Superior temporal gyrus (tissue), 1 donor: ENCODE results near the gene POC1A.

Source experiments
- DNase-seq: peaks from one replicate; pipeline ENCODE4 v3.0.0-alpha.2; 2016; ENCODE audit errors: extremely low spot score

Gene POC1A

DNA sequence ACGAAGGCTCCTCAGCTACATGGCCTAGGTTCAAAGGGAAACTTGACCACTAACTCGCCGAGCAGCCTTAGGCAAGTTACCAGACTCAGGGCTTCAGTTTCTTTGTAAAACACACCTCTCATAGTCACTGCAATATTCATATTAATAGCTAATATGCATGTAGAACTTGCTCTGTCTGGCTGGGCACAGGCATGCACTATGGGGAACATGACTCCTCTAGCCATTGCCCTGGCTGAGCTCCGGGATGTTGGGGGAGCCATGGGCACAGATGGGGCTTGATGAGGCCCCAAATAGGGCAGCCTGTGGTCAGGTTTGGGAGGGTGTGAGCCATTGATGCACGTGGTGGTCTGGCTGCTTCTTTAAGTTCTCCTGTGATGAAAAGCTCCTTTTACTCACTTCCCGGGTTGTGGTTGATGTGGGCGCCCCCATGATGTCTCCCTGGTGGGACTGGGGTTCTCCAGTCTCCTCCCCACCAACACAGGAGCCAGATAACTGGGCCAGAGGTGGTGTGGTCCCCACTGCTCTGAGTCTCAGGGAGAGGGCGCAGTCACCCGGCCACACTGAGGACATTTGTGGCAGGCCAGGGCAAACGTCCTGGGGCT lies 68.4 kb downstream of the POC1A start:
- no peak for DNase-seq

DNA sequence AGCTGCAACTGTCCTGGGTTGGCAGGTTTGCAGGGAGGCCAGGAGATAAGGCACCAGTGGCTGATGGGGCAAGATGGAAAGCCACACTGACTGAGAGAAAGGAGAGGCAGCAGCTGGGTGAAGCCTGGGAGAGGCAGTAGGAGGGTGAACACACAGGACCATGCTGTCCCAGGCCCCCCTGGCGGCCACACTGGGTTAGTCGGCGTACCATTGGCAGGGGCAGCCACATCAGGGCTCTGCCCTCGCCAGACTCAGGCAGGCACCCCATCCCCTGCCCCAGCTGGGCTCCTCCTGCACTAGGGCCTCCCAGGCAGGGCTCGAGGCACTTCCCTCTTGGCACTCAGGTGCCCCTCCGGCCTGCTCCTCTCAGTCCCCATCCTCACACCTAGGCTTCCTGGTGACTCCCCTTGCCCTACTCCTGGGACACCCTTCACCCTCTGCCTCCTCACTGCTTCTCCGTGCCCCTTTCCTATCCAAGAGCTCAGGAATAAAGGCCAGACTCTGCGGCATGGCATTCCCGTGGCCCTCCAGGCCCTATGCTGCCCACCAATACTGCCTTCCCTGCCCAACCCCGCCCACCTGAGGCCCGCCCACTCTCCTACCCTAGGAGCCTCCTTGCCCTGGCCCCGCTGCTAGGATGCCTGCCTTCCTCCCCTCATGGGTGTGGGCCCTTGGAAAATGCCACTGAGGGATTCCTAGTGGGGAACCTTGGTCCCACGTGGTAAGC lies 69.1 kb downstream of the POC1A start:
- no peak for DNase-seq

DNA sequence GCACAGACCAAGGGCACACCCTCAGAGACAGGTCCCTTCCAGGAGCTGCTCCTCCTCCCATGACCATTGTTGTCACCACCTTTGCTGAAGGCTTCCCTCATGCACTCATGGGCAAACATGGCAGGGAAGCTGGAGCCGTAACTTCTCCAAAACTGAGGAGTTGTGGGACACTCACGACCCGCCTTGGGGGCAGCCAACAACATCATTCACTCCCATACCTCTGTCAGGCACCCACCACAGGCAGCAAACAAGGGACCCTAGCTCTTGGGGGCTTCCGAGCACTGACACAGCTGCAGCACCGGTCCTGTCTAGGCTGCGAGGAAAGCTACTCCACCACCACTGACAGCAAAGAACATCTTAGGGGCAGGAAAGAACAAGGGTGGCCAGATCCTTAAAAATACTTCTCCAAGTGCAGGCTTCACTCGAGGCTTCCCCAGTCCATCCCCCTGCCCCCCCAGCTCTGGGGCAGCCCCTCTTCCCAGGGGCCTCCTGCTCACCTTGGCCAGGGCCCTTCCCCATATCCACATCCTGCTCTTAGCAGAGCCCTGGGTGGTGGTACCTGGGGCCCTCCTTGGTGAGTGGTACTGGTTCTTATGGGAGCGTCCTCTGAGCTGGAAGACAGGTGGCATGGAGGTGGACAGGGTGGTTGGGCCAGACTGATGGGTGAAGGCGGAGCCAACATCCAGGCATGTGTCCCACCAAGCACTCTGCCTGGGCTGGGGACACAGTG lies 69.8 kb downstream of the POC1A start:
- DNase-seq = no peak

DNA sequence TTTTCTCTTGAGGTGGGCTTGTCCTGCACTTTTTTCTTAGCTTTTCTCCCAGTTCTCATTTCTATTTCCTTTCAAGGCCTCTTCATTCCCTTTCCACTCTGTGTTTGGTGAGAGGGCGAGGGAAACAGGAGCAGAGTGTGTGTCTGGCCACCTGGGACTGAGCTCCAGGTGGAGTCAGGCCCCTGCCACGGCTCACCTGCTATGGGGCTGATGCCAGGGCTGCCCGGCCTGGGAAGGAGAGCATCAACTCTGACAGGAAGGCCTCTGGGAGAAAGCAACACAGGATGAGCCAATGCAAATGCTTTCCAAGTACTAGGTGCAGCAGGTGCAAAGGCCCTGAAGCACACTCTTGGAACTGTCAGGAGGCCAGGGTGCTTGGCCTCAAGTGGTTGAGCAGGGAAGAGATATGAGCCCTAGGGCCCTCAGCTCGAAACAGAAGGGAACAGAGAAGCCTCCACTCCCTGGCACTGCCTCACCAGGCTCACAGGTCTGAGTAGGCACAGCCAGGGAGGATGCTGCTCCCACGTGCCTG lies 70.6 kb downstream of the POC1A start:
- DNase-seq = no peak

DNA sequence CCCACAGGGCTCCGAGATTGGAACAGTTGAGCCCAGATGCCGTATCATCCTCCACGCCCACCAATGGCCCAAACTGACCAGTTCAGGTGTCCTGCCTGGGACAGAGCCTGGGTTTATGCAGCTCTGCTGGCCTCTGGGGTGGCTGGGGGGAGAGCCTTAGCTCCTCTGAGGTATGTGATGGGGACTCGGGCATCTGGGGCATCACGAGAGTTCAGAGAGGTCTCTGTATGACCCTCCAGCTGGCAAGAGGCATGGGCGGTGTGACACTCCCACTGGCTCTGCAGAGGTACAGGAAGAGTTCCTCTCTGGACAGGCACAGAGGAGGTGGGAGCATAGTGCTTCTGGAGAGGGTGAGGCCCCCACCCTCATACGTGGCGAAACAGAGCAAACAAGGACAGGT lies 71.3 kb downstream of the POC1A start:
- no peak for DNase-seq

DNA sequence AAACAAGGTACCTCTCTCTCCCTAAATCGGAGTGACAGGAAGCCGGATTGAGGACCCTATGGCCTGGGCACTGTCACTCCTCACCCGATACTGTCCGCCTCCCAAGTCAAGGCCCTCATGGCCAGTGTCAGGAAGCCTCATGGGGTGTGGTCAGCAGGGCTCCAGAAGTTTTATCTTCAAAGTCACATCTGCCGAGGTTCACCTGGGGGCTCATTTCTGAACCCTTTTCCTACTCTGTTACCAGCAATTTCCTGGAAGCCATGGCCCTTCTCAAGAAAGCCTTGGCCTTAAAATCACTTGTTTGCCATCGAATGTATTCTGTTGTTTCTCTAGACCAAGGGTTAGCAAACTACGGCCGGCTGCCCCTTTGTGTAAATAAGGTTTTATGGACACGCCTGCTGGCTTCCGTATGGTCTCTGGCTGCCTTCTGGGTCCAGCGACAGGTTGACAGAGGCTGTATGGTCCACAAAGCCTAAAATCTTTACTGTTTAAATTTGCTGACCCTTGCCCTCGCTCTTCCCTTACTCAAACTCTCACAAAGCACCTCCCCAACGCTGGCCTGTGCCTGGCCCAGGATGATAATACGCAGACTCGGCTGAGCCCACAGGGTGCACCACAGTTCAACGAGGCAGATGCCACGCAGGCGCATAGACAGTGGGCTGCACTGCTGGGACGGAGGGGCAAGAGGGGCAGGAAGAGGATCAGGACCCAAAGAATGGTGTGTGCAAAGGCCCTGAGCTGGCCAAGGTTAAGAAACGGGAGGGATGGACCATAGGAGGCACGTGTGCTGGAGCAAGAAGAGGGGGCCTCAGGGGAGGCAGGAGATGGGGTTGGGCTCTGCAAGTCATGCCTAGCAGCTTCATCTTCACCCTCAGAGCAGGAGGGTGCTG lies 73.1 kb downstream of the POC1A start:
- DNase-seq = no peak

DNA sequence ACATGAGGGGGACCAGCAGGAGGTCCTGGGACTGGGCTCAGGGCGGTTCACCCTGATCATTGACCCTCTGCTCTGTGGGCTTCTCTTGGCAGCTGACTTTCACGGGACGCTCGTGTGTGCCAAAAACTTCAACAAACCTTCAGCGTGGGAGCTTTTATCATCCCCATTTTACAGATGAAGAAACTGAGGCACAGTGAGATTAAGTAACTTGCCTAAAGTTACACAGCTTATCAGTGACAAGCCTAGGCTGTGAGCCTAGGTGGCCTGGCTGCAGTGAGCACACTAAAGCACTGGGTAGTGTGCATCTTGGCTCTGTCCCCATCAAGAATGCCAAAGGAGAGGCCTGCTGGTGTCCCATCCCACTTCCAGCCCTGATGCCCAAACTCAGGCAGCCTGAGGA lies 74.3 kb downstream of the POC1A start:
- no peak for DNase-seq

DNA sequence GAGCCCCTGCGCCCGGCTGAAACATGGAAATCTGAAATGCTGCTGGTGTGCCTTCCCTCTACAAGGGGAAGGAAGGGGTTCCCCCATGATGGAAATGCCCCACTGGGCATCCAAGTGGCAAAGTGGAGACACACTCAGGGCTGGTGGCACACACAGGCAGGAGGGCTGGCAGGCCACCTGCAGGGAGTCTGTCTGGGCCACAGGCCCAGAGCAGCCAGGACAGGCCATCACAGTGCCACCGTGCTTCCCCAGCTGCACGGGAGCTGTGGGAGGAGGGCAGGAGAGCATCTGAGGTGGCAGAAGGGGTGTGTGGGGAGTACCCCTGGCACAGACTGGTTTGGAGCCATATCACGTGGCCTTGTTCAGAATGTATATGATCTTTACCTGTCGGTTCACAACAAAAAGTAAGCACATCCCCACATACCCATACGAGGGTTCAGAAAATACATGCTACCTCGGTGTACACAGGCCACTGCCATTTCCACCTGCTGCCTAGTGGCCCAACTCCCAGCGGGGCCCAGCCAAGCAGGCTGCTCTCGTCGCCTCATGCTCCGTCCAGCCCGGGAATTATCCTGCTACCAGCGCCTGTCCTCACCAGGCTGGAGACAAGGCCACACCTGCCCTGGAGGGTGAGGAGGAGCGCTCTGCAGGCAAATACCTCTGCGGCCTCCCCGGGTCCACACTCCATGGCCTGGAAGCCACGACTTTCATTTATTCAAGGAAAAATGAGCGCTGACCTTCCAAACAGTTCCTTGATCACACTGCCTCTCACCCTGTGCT lies 75.3 kb downstream of the POC1A start:
- no peak for DNase-seq

DNA sequence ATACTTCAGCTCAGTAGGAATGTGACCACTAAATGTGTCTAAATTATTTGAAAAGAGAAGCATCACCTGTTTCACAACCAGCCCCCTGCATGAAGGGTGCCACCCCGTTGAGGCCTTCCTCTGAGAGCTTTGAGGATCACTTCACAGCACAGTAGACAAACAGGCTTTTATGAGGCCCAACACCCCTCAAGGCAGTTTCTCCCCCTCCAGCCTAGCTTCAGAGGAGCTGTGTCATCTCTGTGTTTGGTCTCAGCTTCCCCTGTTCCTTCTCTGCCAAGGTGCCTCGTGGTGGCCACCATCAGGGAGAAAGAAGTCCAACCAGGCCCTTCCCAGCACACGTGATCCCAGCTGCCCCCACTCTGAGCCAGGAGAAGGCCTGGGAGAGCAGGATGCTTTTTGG lies 76.3 kb downstream of the POC1A start:
- no peak for DNase-seq

DNA sequence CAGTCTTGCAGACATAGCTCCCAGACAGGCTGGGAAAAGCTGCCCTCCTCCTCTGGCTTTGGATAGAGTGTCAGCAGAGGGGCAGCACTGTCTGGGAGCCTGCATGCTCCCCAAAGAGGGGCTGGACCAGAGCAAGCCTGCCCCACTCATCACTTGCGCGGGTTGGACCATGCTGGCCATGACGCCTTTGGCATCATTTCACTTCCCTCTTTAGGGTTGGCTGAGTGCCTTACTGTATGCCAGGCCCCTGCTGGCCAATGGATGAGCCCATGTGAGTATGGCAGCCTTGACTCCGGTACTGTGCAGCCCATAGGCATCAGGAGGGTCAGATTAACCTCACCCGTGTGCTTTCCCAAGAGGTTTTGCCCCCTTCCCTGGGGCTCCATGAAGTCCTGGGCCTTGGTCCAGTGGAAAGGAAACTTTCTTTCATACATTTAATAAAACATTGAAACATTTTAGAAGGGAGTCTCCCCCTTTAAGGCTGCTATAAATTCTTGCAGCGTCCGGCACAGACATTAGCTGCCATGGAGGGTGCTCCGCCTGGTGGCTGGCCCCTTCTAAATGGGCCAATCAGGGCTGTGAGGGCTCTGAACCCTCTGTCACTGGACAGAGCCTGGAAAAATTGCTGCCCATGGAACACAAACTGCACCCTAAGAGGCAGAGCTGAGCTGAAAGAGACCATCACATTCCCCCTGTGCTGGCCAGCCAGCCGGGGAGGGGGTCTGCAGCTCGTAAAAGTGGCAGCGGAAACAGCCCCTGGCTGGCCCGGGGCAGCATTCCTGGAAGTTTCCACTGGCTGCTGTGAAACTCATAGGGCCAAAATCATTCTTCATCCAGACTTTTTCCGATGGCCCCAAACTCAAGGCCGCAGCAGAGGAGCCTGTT lies 77.1 kb downstream of the POC1A start:
- no peak for DNase-seq

DNA sequence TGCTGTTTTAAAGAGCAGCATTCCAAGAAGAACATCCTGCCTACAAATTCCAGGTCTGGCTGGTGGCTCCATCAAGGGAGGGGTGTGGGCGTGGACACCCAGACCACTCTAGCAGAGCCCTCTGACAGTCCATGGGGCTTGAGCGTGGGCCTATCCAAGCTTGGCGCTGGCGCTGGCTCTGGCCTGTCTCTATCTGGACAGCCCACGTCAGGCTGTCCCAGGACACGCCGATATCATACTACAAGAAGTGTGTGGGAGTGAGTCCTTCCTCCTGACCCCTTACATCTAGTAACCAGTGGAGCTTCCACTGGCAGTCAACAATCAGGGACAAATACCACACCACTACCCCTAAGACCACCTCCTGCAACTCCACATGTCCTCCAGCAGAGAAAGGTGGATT lies 80.7 kb downstream of the POC1A start:
- DNase-seq = no peak

DNA sequence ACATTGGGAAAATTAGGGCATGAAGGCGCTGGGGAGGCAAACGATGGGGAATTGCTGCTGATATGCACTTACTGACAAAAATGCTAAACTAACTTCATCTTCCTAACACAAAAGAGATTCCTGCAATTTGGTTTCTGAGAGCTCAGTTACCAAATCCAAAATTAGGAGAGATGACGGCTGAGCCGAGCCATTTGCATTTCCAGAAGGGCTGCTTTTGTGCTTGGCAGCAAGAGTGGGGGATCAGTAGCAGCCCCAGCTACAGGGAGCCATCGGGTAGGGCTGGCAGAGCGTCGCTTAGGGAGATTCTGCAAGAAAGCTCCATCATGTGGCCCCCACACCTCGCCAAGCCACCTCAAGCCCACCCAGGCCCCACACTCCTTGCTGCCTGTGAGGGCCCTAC lies 81.8 kb downstream of the POC1A start:
- peak; percentile 33 for DNase-seq

DNA sequence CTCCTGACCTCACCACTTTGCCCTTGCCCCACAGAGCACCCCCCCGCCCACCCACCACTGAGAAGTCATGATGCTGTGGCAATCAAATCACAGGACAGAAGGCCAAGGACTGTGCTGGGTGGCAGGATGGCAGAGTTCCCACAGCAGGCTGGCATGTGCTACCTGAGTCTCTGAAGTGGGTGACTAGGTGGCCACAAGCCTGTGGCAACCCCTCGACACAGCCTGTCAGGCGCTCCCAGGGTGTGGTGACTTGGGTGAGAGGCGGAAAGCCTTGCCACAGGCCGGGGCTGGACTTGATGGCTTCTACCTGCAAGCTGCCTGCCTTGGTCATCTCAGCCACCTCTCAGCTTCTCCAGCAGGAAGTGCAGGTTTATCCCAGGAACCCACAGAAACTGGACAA lies 82.2 kb downstream of the POC1A start:
- no peak for DNase-seq

DNA sequence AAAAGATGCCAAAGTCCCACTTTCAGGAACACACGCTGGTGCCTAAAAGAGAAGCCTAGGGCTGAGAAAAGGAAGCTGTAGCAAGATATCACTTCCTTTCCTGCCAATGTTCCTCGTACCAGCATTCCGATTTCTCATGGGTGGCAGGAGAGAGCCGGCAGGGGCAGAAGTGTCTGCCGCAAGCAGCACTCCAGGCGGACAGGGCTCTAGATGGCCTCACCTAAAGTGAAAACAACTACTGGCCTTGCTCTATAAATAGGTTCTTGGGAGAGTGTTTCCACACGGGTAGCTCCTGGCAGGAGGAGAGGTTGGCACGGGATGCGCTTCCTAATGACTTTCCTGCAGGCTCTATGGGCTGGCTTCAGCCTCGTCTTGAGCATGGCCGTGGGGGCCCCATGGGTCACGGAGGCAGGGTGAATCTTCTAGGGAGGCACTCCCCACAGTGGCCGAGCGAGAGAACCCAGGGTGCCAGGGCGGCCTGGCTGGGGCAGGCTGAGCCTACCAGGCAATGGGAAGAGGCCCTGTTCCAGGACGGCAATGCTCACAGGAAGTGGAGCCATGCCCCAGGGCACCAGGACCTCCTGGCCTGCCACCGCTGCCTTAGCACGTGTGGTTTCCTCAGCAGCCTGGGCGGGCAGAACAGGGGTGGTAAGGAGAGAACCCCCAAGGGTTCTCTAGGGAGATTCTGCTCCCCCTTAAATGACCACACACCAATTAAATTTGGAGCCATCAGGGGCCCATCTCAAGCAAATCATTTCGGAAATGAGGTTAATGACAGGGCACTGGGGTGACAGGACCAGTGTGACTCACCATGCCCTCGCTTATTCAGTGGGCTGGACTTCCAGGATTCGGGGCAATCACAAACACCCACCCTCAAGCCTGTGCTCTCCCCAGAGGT lies 83.2 kb downstream of the POC1A start:
- peak; percentile 36 for DNase-seq

DNA sequence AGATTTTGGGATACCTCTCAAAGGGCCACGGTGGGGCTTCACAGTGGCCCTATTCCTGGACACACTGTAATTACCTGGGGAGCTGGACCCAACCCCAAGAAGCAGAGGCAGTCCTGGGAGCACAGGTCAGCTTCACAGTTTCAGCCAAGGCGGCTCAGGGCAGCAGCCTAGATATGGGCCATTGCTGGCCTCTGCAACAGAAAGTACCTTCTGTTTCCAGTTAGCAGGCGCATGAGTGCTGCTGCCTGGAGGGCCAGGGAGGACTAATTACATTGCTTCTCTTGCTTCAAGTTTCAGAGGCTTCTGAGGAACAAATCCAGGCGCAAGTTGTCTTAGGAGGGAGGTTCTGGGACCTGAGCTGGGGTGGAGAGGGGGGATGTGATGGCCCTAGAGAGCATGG lies 84.4 kb downstream of the POC1A start:
- no peak for DNase-seq

DNA sequence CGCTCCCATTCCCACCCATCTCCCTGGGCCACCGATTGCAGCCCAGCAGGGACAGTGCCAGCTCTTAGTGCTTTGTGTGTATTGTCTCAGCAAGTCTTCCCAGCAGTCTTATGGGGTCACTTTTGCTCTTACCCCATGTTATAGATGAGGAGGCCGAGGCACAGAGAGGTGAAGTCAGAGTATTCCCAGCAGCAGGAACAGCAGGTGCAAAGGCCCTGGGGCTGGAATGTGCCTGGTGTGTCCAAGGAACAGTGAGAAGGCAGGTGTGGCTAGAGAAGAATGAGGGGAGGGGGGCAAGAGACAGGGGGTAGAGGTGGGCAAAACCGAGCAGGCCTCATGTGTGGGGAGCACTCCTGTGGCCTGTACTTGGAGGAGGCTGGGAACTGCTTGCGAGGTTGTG lies 85.1 kb downstream of the POC1A start:
- no peak for DNase-seq

DNA sequence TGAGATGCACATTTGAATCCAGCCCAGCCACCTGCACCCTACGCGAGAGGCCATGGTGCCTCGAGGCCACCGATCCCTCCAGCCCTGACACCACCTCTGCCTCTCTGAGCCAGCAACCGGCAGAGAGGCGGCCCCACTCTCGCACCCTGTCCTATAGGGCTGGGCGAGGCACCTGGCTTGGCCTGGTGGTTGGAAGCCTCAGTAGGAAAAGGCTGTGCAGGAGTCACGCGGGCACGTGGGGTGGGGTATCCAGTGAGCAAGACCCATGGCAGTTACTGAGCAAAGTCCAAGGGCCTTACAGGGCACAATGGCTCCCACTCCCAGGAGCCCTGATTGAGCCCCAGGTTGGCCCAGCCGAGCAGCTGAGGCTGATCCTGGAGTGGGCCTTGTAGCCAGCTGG lies 85.5 kb downstream of the POC1A start:
- DNase-seq = no peak

DNA sequence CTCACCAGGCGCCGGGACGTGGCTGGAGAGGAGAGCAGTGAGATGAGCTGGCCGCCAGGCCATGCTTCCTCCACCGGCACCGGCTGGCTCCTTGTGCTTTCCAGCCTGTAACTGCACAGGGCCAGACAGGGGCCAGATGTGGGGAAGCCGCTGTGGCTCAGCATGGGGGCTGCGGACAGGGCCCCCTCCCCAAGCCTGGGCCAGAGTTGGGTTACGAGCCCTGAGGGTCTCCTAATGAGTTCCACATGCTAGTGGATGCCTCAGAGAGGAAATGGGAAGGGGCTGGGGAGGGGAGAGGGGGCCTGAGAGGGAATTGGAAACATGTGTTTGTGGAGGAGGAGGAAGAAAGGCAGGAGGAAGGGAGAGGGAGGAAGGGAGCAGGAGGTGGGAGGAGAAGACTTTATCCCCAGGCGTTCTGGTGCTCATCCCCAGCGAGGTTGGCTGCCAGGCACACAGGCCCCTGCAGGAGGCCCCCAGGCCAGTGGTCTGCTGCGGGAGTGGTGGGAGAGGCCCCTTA lies 86.1 kb downstream of the POC1A start:
- no peak for DNase-seq

DNA sequence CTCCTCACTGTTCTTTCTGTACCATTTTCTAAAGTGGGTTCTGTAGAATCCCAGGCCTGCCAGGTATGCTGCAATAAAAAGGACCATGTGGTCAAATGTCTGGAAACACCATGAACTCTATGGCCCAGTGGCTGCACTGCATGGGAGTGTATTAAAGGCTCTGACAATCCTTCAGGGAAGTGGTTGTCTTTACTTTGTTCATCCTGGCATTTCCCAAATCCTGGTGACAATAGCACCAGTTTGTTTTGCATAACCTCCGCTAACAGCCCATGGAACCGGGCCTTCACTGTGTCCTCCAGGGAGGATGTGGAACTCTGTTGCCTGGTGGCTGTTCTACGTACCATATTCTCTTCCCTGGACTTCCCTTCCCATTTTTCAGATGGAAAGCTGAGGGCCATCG lies 86.7 kb downstream of the POC1A start:
- no peak for DNase-seq
